Measurements from ENCODE around the gene CCDC97.

- TF ChIP-seq CTCF (IDR thresholded peaks at IDR 0.05; ENCODE audit: low read depth, low read length, poor library complexity, severe bottlenecking) (no peak), EZH2phosphoT487 (IDR thresholded peaks at IDR 0.05; ENCODE audit: borderline replicate concordance, low read length) (no peak)
Observed at GRCh38 chr19:41311072-41311471, 1.1 kb downstream of the CCDC97 start.

Data from DOHH2 (cell line).